ENCODE results near the gene TAF5L.

The TAF5L gene

GRCh38 chr1:229625915-229626831 is at the start of gene TAF5L, which contains the start of gene URB2:
Gene TAF5L, minus strand, starts transcription at chr1:229626122. Its CDS starts 11,640 bp downstream, at chr1:229614482.
Gene URB2, plus strand, starts transcription at chr1:229626247. Its CDS starts 1,387 bp downstream, at chr1:229627634.
- DNase-seq = peak; percentile 93

GRCh38 chr1:229675396-229675795 is 49.5 kb upstream of the TAF5L start:
- no peak for DNase-seq

DNA sequence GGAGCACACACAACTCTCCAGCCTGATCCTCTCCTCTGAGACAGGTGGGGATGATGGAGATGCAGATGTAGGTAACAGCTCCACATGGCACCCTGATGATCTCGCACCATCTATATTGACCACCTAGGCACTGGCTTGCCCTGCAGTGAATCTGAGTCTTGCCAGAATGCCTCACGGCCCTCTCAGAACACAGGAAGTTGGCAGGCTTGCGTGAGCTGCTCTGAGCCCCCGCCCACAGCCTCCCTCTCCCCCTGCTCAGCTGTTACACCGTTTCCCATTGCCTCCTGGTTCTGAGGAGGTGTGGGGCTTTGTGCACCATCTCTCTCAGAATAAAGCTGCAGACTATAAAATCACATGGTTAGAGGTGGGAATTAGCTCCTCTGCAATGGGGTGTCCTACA is 48.1 kb upstream of the TAF5L start:
- DNase-seq = no peak

DNA sequence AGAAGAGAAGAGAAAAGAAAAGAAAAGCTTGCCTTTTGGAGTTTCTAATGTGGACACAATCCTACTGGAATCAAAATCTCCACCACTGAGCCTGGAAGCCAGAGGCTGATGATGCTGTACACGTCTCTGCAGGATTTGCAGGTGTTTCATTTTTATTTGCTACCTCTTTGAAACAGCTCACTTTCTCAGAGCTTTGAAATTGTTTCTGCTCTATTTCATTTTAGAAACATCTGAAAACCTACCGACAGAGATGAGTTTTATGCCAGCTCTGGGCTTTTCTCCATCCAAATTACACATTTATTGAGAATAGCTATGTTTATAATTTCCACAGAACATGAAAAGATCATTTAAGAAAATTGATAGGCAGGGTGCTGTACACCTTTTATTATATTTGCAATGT is 46.3 kb upstream of the TAF5L start:
- no peak for DNase-seq

DNA sequence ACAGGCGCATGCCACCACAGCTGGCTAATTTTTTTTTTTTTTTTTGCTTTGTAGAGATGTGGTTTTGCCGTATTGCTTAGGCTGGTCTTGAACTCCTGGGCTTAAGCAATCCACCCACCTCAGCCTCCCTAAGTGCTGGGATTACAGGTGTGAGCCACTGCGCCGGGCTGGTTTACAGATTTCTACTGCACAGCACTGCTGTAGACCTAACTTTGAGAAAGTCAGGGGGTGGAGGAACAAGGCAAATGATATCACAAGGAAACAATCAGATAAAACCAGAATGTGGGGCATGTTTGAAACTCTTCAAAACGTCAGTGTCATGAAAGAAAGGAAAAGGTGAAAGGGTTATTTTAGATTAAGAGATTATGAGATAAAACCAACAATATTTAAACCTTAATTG is 45.4 kb upstream of the TAF5L start:
- no peak for DNase-seq

DNA sequence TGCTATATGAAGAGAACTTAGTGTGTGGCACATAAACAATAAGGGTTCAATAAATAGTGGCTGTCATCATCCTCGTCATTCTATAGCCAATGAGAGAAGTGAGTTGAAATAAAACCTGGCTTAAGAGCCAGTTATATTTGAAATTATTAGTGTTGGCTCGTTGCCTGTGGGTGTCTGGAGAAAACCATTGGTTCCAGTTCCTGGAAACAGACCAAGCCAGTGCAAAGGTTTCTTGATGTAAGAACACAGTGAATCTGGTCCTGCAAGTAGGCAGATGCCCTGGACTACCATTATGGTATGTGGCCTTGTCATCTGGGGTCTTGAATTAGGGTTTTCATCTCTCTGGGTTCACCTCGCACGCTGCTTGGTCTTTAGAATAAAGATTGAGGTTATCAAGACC is 43.4 kb upstream of the TAF5L start:
- DNase-seq = no peak

DNA sequence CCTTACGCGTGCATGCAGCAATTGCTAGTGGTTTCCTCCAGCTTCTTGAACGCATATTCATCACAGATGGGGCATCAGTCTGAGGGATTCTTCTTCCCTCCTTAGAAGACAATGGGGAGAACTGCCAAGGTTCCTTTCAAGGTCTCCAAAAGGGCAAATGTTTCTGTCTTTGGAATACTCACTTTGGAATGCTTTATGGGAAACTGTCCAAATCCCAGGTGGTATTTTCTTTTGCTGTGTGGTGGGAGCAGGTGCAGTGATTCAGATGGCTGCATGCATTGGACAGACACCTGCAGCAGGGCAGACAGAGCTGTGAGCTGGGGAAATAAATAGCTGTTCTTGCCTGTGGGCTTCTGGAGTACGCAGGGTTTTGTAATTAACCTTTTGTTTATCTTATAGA is 40.7 kb upstream of the TAF5L start:
- DNase-seq = no peak

GRCh38 chr1:229665912-229666558 is 40.1 kb upstream of the TAF5L start:
- DNase-seq = no peak

DNA sequence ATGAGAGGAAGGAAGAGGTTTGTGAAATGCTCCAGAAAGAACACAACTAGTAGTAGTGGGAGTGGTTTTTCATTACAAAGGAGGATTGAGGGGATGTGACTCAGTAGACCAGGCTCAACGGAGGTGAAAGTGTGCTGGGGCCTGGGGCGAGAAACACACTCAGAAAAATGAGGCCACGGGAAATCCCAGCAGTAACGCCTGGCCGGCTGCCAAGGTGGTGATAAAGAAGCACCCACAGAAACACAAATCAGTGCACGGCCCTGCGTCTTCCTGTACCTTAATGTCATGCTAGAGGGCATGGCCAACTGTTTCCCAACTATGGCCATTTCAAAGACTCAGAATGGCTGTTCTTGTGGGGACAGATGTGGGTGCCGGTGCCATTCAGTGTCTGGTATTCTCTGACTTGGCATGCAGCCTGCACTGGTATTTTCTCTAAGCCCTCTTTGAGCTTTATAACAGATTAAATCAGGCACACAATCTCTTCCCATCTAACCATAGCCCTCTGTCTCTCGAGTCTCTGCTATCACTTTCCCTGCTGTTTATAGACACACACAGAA is 38.3 kb upstream of the TAF5L start:
- DNase-seq = peak; percentile 48

- no peak for DNase-seq
Measured at GRCh38 chr1:229661897-229662296, 36.0 kb upstream of the TAF5L start.

DNA sequence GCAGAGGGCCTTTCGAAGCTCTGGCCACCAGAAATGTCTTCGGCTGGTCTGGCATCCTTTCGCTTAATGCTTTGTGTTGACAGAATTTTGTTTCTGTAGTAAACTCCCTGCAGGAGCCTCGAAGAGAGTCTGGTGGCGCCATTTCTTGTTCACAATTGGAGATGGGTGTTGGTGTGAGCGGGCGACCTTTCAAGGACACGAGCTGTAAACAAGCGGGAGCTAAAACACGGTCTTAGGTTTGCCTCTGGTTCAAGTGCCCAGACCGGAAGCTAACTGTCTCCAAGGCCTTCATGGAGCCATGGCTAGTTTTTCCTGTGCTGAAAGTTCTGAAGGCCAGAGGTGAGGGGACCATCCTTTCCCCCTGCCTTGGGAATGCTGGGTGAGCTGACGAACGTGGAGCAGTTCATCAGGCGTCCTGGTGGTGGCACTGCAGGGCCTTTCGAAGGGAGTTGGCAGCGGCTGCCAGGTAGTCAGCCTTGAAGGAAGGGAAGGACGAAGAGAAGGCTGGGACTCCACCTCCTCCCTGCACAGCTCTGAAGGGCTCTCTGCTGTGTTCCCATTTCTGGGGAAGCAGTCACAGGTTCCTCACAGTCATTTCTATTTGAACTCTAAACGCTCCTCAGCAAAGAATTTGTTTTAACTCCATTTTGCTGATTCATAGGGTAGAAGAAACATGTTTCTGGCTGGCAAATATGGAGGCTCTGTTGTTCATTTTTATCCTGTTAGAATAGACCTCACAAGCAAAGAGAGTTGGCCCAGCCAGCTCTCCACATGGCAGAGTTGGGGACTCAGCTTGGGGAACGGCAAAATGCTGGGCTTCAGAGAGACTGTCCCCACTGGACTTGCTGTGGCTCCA is 35.3 kb upstream of the TAF5L start:
- peak; percentile 83 for DNase-seq

- no peak for DNase-seq
Measured at GRCh38 chr1:229657993-229658755, 32.3 kb upstream of the TAF5L start.

- DNase-seq = no peak
Measured at GRCh38 chr1:229655781-229656180, 29.9 kb upstream of the TAF5L start.

DNA sequence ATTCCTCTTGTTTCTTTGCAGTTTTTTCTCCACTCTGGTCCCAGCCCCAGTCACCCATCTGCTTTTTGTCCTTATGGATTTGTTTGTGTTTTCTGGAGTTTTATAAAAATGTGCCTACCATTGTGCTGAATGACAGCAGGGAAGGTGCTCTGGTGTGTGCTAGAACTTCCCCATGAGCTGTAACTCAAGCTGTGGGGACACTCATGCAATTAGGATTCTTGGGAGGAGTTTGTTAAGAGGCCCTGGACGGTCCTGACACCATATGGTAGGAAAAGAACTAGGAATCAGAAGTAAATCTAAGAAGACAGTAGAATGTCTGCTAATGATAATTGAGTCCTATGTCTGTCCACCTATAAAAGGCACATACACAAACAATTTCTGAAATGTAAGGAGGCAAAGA is 27.5 kb upstream of the TAF5L start:
- DNase-seq = no peak

GRCh38 chr1:229651546-229651945 is 25.6 kb upstream of the TAF5L start:
- DNase-seq = no peak

DNA sequence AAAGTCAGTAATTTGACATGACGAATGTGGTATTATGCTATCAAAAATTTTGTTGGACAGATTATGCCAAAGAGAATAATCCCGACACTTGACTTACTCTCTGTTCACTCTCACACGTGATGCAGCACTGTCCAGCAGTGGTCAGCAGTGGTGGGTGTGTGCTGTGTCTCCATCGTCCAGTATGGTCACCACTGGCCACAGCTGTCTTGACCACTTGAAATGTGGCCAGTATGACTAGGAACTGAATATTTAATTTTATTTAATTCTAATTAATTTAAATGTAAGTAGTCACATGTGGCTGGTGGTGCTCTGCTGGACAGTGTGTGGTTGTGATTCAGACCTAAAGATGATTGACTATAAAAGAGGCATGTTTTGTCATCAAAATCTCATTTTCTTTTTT is 24.1 kb upstream of the TAF5L start:
- no peak for DNase-seq

GRCh38 chr1:229648406-229648805 is 22.5 kb upstream of the TAF5L start:
- no peak for DNase-seq

GRCh38 chr1:229645324-229645993 is 19.5 kb upstream of the TAF5L start:
- no peak for DNase-seq

- DNase-seq = no peak
Measured at GRCh38 chr1:229643996-229644745, 18.2 kb upstream of the TAF5L start.

GRCh38 chr1:229642970-229643369 is 17.0 kb upstream of the TAF5L start:
- no peak for DNase-seq

DNA sequence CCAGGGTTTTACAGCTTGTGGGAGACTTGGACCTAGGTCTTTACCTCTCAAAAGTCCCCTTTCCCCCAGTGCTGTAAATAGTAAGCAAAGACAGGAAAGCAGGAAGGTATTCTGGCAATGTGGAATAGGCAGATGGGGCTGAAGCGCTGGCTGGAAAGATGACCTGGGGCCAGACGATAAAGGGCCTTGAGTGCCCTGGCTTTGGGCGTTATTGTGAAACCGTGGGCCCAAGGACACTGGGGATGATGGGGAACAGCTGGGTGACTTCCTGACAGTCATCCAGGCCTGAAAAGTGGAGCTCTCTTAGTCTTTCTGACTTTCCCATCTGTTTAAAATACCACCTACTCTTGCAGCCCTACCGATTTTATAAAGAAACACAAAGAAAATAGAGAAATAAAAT is 16.5 kb upstream of the TAF5L start:
- DNase-seq = no peak

Measured in hematopoietic multipotent progenitor cell treated with erythropoietin and hydrocortisone succinate and interleukin-3 and kit ligand, for 6 days (in vitro differentiated cells).